ENCODE measurements around the gene SORCS2.

- TF ChIP-seq POLR2AphosphoS5 (IDR thresholded peaks at IDR 0.05) (no peak), CTCF (IDR thresholded peaks at IDR 0.05; ENCODE audit: poor library complexity, severe bottlenecking) (no peak), EZH2 (IDR thresholded peaks at IDR 0.05; ENCODE audit: borderline replicate concordance, insufficient read depth, low read length, poor library complexity, severe bottlenecking) (no peak), MXI1 (conservative IDR thresholded peaks at IDR 0.05; ENCODE audit: poor library complexity, severe bottlenecking) (no peak), TAF1 (IDR thresholded peaks at IDR 0.05; ENCODE audit: low read depth) (no peak)
Observed at GRCh38 chr4:7403001-7403400, 210.7 kb downstream of the SORCS2 start.

All from neural cell (in vitro differentiated cells).